Mesendoderm (in vitro differentiated cells): Measurements from ENCODE around the gene EEF1G.

ENCODE experiments used
- DNase-seq: peaks from one replicate; pipeline ENCODE4 v3.0.0; 2013
- H2AK5ac ChIP-seq: 2 replicates; pipeline ENCODE4 v1.6.1; 2013; ENCODE audit warnings: low read length, inconsistent platforms
- H2BK120ac ChIP-seq: 2 replicates; pipeline ENCODE4 v1.6.1; 2013; ENCODE audit warnings: low read depth, mild to moderate bottlenecking, low read length, moderate library complexity, mixed read lengths
- H2BK15ac ChIP-seq: replicated peaks from 2 replicates; pipeline ENCODE4 v1.6.1; 2013; ENCODE audit warnings: low read depth, mild to moderate bottlenecking, moderate library complexity
- H2BK5ac ChIP-seq: 2 replicates; pipeline ENCODE4 v1.6.1; 2013; ENCODE audit warnings: low read length, inconsistent platforms
- H3K18ac ChIP-seq: 2 replicates; pipeline ENCODE4 v1.6.1; 2013; ENCODE audit warnings: mild to moderate bottlenecking, low read length, mixed read lengths
- H3K23ac ChIP-seq: one replicate; pipeline ENCODE4 v1.6.1; 2013; ENCODE audit warnings: low read length
- H3K27ac ChIP-seq: 2 replicates; pipeline ENCODE4 v1.5.1; 2013; ENCODE audit warnings: low read depth, mild to moderate bottlenecking, inconsistent platforms, low read length, moderate library complexity
- H3K27me3 ChIP-seq: 2 replicates; pipeline ENCODE4 v1.6.1; 2013; ENCODE audit warnings: low read length, control low read depth, mild to moderate bottlenecking, inconsistent platforms; ENCODE audit not compliant: insufficient read depth, poor library complexity
- H3K36me3 ChIP-seq: 2 replicates; pipeline ENCODE4 v1.6.1; 2013; ENCODE audit warnings: low read length, inconsistent platforms; ENCODE audit not compliant: control insufficient read depth, insufficient read depth
- H3K4ac ChIP-seq: one replicate; pipeline ENCODE4 v1.6.1; 2013; ENCODE audit warnings: low read depth, mild to moderate bottlenecking, low read length, moderate library complexity
- H3K4me1 ChIP-seq: 2 replicates; pipeline ENCODE4 v1.6.1; 2013; ENCODE audit warnings: low read depth, low read length, inconsistent platforms; ENCODE audit not compliant: control insufficient read depth
- H3K4me2 ChIP-seq: 2 replicates; pipeline ENCODE4 v1.6.1; 2013; ENCODE audit warnings: low read length
- H3K4me3 ChIP-seq: 2 replicates; pipeline ENCODE4 v1.5.1; 2013; ENCODE audit warnings: mild to moderate bottlenecking, low read length
- H3K56ac ChIP-seq: one replicate; pipeline ENCODE4 v1.6.1; 2013; ENCODE audit warnings: low read length
- H3K79me1 ChIP-seq: 2 replicates; pipeline ENCODE4 v1.6.1; 2013; ENCODE audit warnings: low read length, inconsistent platforms
- H3K79me2 ChIP-seq: 2 replicates; pipeline ENCODE4 v1.6.1; 2013; ENCODE audit warnings: mild to moderate bottlenecking, low read length; ENCODE audit not compliant: control insufficient read depth, insufficient read depth
- H3K9ac ChIP-seq: 2 replicates; pipeline ENCODE4 v1.6.1; 2013; ENCODE audit warnings: low read length, inconsistent platforms
- H4K5ac ChIP-seq: one replicate; pipeline ENCODE4 v1.6.1; 2013; ENCODE audit warnings: low read length
- H4K8ac ChIP-seq: one replicate; pipeline ENCODE4 v1.6.1; 2013; ENCODE audit warnings: low read depth, mild to moderate bottlenecking, control low read depth, low read length, moderate library complexity
- WGBS: extraction: QIAGEN DNeasy Blood & Tissue Kit; methylation state at CpG from one replicate; pipeline ENCODE4 v1.1.7; 2013; ENCODE audit warnings: low lambda C conversion rate, missing lambda C conversion rate; ENCODE audit not compliant: insufficient coverage; ENCODE audit errors: extremely low coverage; 5-methylcytosine and 5-hydroxymethylcytosine counted together

The EEF1G gene

GRCh38 chr11:62615521-62615920 lies 41.8 kb upstream of the EEF1G start:
- WGBS: no CpG with 5 or more reads among the region's 7 CpGs
- Histone ChIP-seq H2BK5ac (no peak overlapping the region), H3K4ac (no peak overlapping the region), H3K79me2 (no peaks in the 10 kb centered on the region), H2BK15ac (no peak overlapping the region), H3K18ac (no peak overlapping the region), H2BK120ac (no peak overlapping the region), H4K5ac (no peak overlapping the region), H3K56ac (peak overlapping the region; percentile 2), H2AK5ac (no peak overlapping the region), H3K27ac (no peak overlapping the region), H3K79me1 (no peaks in the 10 kb centered on the region), H3K4me3 (no peak overlapping the region), H3K9ac (no peak overlapping the region), H3K4me2 (no peak overlapping the region), H3K4me1 (peaks cover 6% of the 10 kb centered on the region), H3K36me3 (no peaks in the 10 kb centered on the region), H4K8ac (no peak overlapping the region), H3K27me3 (no peaks in the 10 kb centered on the region), H3K23ac (no peak overlapping the region)
- DNase-seq: no peak

- no peaks in the 10 kb centered on the region for H3K27me3 ChIP-seq
- no peak overlapping the region for H3K4me3 ChIP-seq
- H3K4ac ChIP-seq: no peak overlapping the region
- H2BK5ac ChIP-seq: no peak overlapping the region
- no peak overlapping the region for H4K8ac ChIP-seq
- H3K79me1 ChIP-seq: no peaks in the 10 kb centered on the region
- H3K23ac ChIP-seq: no peak overlapping the region
- no peak overlapping the region for H2BK15ac ChIP-seq
- H4K5ac ChIP-seq: no peak overlapping the region
- peak overlapping the region; percentile 71 for H3K56ac ChIP-seq
- no peaks in the 10 kb centered on the region for H3K36me3 ChIP-seq
- no peaks in the 10 kb centered on the region for H3K79me2 ChIP-seq
- peak; percentile 82 for DNase-seq
- peaks cover 6% of the 10 kb centered on the region for H3K4me1 ChIP-seq
- no CpG with 5 or more reads among the region's 8 CpGs for WGBS
- no peak overlapping the region for H2BK120ac ChIP-seq
- H3K27ac ChIP-seq: peak overlapping the region; percentile 71
- no peak overlapping the region for H3K4me2 ChIP-seq
- H2AK5ac ChIP-seq: no peak overlapping the region
- no peak overlapping the region for H3K18ac ChIP-seq
- H3K9ac ChIP-seq: peak overlapping the region; percentile 55
Observed at GRCh38 chr11:62614275-62614674, 40.6 kb upstream of the EEF1G start.

- Histone ChIP-seq H3K4me3 (no peak overlapping the region), H2BK5ac (no peak overlapping the region), H4K5ac (no peak overlapping the region), H3K23ac (no peak overlapping the region), H3K27me3 (no peaks in the 10 kb centered on the region), H3K56ac (peak overlapping the region; percentile 1), H3K79me1 (no peaks in the 10 kb centered on the region), H2AK5ac (no peak overlapping the region), H3K4ac (no peak overlapping the region), H2BK15ac (no peak overlapping the region), H4K8ac (no peak overlapping the region), H3K79me2 (no peaks in the 10 kb centered on the region), H3K4me2 (no peak overlapping the region), H3K27ac (peak overlapping the region; percentile 32), H3K9ac (no peak overlapping the region), H3K36me3 (no peaks in the 10 kb centered on the region), H3K4me1 (peaks cover 6% of the 10 kb centered on the region), H3K18ac (no peak overlapping the region), H2BK120ac (no peak overlapping the region)
- no CpG with 5 or more reads among the region's 15 CpGs for WGBS
- DNase-seq: no peak
Observed at GRCh38 chr11:62613291-62613778, 39.6 kb upstream of the EEF1G start.

GRCh38 chr11:62612366-62613290 lies 38.9 kb upstream of the EEF1G start, which contains the start of the genes EML3 and ROM1:
Gene EML3 (minus strand): TSS chr11:62612775. CDS start chr11:62612457, 318 bp downstream.
Gene ROM1 (plus strand): TSS chr11:62613257. CDS start chr11:62613282, 25 bp downstream.
- peak within 1 kb of the TSS; percentile 38 for H3K27ac ChIP-seq

GRCh38 chr11:62611705-62612365 lies 38.1 kb upstream of the EEF1G start:
- Histone ChIP-seq H3K79me1 (no peaks in the 10 kb centered on the region), H4K5ac (no peak overlapping the region), H4K8ac (no peak overlapping the region), H3K4me2 (peak overlapping the region; percentile 100), H2BK5ac (no peak overlapping the region), H3K27ac (peak overlapping the region; percentile 38), H2BK120ac (peak overlapping the region; percentile 5), H3K56ac (peak overlapping the region; percentile 98), H3K27me3 (no peaks in the 10 kb centered on the region), H3K18ac (peak overlapping the region; percentile 55), H3K4ac (peak overlapping the region; percentile 41), H3K9ac (peak overlapping the region; percentile 95), H3K4me3 (peak overlapping the region; percentile 82), H2BK15ac (no peak overlapping the region), H2AK5ac (no peak overlapping the region), H3K36me3 (no peaks in the 10 kb centered on the region), H3K4me1 (peaks cover 6% of the 10 kb centered on the region), H3K23ac (peak overlapping the region; percentile 98), H3K79me2 (no peaks in the 10 kb centered on the region)
- no CpG with 5 or more reads among the region's 34 CpGs for WGBS
- peak; percentile 59 for DNase-seq

More at GRCh38 chr11:62612366-62613290, 38.9 kb upstream of the EEF1G start, which contains the start of the genes EML3 and ROM1:
- H3K9ac ChIP-seq: peak within 1 kb of the TSS; percentile 95
- H3K18ac ChIP-seq: peak within 1 kb of the TSS; percentile 55
- no peak within 1 kb of the TSS for H2BK15ac ChIP-seq
- H2AK5ac ChIP-seq: no peak within 1 kb of the TSS
- no peaks in the 10 kb centered on the region for H3K79me2 ChIP-seq
- no CpG with 5 or more reads among the region's 91 CpGs for WGBS
- H3K56ac ChIP-seq: peak within 1 kb of the TSS; percentile 98
- peaks cover 6% of the 10 kb centered on the region for H3K4me1 ChIP-seq
- peak within 1 kb of the TSS; percentile 82 for H3K4me3 ChIP-seq
- H2BK5ac ChIP-seq: no peak within 1 kb of the TSS
- H3K27me3 ChIP-seq: no peaks in the 10 kb centered on the region
- peak within 1 kb of the TSS; percentile 98 for H3K23ac ChIP-seq
- H3K36me3 ChIP-seq: no peaks in the 10 kb centered on the region
- H3K4me2 ChIP-seq: peak within 1 kb of the TSS; percentile 100
- no peak within 1 kb of the TSS for H4K8ac ChIP-seq
- no peak within 1 kb of the TSS for H4K5ac ChIP-seq
- H3K4ac ChIP-seq: peak within 1 kb of the TSS; percentile 41
- peak; percentile 97 for DNase-seq
- peak within 1 kb of the TSS; percentile 5 for H2BK120ac ChIP-seq
- H3K79me1 ChIP-seq: no peaks in the 10 kb centered on the region
